Dedifferentiated amniotic fluid mesenchymal stem cell (primary cell): ENCODE results near the gene S1PR4.
"Not testable (repeated sequence)": the region's sequence is repeated elsewhere in the genome, so short reads cannot be mapped to it uniquely, and the experiment has no call there.

Experiments used
- DNase-seq: peaks from one replicate; pipeline ENCODE4 v3.0.0-alpha.2; 2016; ENCODE audit errors: extremely low spot score

The S1PR4 gene

GRCh38 chr19:3194106-3195087, 15.8 kb downstream of the S1PR4 start:
- no peak for DNase-seq

GRCh38 chr19:3196064-3196932, 17.7 kb downstream of the S1PR4 start:
- DNase-seq: no peak

- DNase-seq: no peak
These were observed 18.3 kb downstream of the S1PR4 start for GRCh38 chr19:3196933-3197205.

DNA sequence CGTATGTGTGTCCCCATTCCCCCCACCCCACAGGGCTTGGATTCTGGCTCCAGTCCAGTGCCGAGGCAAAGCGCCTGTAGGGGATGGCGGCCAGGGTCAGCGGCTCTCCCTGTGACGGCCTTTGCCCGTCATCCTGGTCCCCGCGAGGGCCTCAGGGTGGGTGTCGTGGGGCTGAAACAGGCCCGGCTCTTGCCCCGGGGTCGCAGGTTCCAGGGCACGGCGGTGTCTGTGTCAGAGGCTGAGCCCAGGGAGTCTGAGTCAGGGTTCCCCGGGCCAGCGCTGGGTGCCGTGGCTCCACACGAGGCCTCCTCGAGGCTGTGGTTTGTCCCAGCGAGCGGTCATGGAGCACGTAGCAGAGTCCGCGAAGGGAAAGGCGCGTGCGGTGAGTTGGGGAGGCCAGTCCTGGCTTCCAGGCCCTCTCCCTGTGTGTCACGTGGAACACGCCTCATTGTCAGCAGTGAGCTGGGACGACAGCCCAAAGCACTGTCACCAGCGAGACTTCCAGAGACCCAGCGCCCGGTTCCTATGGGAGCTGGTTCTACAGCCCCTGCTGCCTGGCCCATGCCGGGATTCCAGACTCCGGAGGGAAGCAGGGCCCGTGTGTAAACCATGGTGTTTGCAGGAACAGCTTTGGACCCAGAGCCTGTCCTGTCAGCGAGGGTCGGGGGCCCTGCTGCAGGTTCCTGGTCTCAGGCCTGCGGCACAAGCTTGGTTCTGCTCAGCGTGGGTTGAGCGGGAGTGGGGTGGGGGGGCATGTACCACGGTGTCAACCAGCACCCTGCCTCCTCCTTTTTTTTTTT, 20.5 kb downstream of the S1PR4 start:
- no peak for DNase-seq

GRCh38 chr19:3201072-3201700, 22.6 kb downstream of the S1PR4 start:
- DNase-seq: no peak

DNA sequence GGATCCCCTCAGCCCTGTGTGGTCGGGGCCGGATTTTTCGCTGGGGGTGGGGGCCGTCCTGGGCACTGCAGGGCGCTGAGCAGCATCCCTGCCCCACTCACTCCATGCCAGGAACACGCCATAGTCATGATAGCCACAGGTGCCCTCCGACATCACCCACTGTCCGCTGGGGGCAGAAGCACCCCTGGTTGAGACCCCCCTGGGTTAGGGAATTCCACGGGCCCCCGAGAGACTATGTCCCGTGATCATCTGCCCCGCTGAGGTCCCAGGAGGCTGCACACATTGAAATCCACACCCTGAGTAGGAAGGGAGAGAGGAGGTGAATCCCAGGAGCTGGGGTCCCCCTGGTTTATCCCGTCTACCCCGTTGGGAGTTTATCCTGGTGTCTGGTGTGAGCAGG, 23.3 kb downstream of the S1PR4 start:
- no peak for DNase-seq

DNA sequence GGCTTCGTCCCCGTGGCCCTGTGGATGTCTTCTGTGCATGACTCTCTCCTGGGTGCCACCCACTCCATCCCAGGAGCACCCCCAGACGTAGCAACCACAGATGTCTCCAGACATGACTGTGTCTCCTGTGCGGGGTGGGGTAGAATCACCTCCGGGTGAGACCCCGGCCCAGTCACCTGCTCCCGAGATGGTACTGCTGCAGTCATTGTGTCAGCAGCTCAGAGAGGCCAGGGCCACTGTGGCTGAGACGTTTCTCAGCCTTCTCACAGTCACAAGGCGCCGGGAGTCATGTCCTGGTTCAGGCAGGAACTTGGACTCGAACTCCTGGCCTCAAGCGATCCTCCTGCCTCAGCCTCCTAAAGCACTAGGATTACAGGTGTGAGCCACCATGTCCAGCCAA, 23.8 kb downstream of the S1PR4 start:
- DNase-seq: no peak

DNA sequence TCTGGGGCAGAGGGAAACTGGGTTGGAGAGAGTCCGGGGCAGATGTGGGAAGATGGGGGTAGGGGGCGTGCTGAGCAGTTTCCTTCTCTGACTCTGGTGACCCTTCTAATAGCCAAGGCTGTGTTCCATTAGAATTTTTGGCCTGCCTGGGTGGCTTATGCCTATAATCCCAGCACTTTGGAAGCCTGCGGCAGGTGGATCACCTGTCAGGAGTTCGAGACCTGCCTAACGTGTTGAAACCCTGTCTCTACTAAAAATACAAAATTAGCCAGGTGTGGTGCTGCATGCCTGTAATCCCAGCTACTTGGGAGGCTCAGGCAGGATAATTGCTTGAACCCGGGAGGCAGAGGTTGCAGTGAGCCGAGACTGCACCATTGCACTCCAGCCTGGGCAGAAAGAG, 24.3 kb downstream of the S1PR4 start:
- not testable (repeated sequence) for DNase-seq

- no peak for DNase-seq
These were observed 25.5 kb downstream of the S1PR4 start for GRCh38 chr19:3203805-3204645.

DNA sequence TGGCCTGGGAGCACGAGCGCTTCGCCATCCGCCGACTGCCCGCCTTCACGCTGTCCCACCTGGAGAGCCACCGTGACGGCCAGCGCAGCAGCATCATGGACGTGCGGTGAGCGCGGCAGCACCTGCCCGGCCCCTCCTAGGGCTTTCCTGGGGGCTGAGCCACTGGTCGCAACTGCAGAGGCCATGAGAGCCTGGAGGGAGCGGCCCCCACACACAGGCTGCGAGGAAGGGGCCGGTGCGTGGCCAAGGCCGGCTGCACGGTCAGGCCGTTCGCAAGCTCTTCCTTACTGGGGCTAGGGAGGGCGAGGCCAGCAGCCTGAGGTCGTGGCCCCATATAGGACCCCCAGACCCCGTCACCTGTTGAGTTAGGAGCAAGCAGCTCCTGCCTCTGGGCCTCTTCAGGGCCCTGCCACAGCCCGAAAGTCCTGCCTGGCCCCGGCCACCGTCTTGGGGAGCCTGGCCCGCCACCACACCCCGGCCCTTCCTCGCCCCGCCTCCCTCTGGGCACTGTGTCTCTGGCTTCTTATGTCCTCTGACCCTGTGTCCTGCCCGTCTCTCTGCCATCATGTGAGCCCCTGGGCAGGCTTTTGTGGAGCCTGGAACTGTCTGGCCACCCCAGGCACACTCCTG, 26.2 kb downstream of the S1PR4 start:
- DNase-seq: no peak

DNA sequence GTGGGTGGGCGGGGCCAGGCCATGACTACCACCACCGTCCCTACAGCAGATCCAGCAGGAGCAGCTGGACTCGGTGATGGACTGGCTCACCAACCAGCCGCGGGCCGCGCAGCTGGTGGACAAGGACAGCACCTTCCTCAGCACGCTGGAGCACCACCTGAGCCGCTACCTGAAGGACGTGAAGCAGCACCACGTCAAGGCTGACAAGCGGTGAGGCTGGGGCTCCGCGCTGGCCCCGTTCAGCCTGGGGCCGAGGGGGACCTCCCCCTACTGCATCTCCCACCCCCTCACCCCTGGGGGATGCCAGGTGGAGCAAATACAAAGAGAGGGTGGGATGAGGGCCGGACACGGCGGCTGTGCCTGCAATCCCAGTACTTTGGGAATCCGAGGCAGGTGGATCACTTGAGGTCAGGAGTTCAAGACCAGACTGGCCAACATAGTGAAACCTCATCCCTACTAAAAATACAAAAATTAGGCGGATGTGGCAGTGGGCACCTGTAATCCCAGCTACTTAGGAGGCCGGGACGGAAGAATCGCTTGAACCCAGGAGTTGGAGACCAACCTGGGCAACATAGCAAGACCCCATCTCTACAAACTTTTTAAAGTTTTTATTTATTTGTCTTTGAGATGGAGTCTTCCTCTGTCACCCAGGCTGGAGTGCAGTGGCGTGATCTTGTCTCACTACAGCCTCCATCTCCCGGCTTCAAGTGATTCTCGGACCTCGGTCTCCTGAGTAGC, 27.8 kb downstream of the S1PR4 start:
- DNase-seq: no peak

DNA sequence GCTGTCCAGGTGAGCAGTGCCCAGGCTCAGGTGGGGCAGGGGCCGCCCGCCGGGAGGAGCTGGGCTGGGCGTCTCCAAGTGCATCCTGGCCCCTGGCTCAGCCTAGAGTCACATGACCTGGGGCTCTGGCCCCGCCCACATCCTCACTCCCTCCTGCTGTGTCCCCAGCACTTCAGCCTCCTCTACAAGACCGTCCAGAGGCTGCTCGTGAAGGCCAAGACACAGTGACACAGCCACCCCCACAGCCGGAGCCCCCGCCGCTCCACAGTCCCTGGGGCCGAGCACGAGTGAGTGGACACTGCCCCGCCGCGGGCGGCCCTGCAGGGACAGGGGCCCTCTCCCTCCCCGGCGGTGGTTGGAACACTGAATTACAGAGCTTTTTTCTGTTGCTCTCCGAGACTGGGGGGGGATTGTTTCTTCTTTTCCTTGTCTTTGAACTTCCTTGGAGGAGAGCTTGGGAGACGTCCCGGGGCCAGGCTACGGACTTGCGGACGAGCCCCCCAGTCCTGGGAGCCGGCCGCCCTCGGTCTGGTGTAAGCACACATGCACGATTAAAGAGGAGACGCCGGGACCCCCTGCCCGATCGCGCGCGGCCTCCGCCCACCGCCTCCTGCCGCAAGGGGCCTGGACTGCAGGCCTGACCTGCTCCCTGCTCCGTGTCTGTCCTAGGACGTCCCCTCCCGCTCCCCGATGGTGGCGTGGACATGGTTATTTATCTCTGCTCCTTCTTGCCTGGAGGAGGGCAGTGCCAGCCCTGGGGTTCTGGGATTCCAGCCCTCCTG, 29.1 kb downstream of the S1PR4 start:
- DNase-seq: no peak

DNA sequence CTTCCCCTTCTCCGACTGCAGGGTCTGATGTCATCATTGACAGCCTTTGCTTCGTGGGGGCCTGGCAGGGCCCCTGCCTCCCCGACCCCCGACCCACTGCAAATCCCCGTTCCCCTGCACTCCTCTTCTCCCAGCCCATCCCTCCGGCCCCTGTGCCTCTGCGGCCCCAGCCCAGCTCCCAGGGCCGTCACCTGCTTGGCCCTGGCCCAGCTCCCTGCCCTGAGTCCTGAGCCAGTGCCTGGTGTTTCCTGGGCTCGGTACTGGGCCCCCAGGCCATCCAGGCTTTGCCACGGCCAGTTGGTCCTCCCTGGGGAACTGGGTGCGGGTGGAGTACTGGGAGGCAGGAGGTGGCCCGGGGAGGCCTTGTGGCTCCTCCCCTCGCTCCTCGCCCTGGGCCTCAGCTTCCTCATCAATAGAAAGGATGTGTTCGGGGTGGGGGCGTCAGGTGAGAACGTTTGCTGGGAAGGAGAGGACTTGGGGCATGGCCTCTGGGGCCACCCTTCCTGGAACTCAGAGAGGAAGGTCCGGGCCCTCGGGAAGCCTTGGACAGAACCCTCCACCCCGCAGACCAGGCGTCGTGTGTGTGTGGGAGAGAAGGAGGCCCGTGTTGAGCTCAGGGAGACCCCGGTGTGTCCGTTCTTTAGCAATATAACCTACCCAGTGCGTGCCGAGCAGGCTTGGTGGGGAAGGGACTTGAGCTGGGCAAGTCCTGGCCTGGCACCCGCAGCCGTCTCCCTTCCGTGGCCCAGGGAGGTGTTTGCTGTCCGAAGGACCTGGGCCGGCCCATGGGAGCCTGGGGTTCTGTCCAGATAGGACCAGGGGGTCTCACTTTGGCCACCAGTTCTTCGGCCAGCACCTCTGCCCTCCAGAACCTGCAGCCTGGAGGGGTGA, 30.0 kb downstream of the S1PR4 start:
- DNase-seq: no peak

DNA sequence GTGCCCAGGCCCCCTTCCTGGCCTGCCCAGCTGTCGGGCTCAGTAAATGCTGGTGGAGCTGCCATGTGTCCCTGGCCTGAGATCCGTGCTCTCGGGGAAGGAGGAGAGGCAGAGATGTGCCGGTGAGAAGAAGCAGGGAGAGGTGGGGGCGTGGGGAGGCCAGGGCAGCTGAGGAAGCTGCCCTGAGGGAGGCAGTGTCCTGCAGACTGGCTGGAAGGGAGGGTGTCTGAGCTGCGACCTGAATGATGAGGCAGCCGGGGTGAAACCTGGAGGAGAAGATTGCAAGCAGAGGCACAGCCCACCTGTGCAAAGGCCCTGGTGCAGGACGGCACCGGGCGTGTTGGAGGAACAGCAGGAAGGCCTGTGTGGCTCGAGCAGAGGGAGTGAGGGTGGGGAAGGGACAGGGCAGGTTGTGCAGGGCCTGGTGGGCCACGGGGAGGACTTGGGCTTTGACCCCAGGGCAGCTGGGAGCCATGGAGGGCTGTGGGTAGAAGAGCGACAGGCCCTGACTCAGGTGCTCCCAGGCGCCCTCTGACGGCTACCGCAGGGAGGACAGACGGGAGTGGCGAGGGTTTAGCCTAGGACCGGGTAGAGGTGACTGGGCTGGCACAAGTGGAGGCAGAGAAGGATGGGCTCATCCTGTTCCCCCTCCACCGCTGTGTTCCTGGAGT, 31.9 kb downstream of the S1PR4 start:
- DNase-seq: no peak

- no peak for DNase-seq
These were observed 32.6 kb downstream of the S1PR4 start for GRCh38 chr19:3211191-3211590.

- DNase-seq: no peak
These were observed 34.6 kb downstream of the S1PR4 start for GRCh38 chr19:3213159-3213558.

DNA sequence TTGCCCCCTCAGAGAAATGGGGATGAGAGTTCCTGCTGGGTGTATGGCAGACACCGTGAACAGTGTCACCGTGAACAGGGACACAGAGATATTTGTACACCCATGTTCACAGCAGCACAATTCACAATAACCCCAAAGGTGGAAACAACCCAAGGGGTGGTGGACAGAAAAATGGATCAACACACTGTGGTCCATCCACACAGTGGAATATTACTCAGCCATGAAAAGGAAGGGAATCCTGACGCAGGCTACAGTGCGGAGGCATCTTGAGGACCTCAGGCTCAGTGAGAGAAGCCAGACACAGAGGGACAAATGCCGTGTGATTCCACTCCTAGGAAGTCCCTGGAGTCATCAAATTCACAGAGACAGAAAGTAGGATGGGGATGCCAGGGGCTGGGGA, 38.3 kb downstream of the S1PR4 start:
- DNase-seq: no peak
